ENCODE results near the gene CFAP90. TPM values are rescaled to one million over a fixed set of nuclear protein-coding genes. Genes with fewer than 3 reads are reported as not detected.

CFAP90 gene
- total RNA-seq, 1 donor from 2014 or later = 0.24 TPM

Other genes starting within 250 kb of the CFAP90 start
- gene FASTKD3, start 17.9 kb upstream of the CFAP90 start, total RNA-seq (ENCODE audit: insufficient read depth, low replicate concordance) = 26.5 TPM
- 43.1 TPM for gene MTRR, start 18.0 kb upstream of the CFAP90 start, total RNA-seq (ENCODE audit: insufficient read depth, low replicate concordance)